Trophoblast cell (in vitro differentiated cells and primary cell): Measurements from ENCODE around the gene ACOT12.

ENCODE experiments used
- DNase-seq, 2 donors: peaks; one replicate each; pipeline ENCODE4 v3.0.0-alpha.2; 2016
- H2AFZ ChIP-seq: 2 replicates; pipeline ENCODE4 v1.6.1; 2013; ENCODE audit warnings: low read length, moderate library complexity, mild to moderate bottlenecking; ENCODE audit not compliant: insufficient read depth, poor library complexity
- H2AK5ac ChIP-seq: 2 replicates; pipeline ENCODE4 v1.6.1; 2013; ENCODE audit warnings: mild to moderate bottlenecking, low read length
- H2BK120ac ChIP-seq: 2 replicates; pipeline ENCODE4 v1.6.1; 2013; ENCODE audit warnings: low read length, mild to moderate bottlenecking, moderate library complexity; ENCODE audit not compliant: insufficient read depth, poor library complexity
- H2BK12ac ChIP-seq: 2 replicates; pipeline ENCODE4 v1.6.1; 2013; ENCODE audit warnings: mild to moderate bottlenecking, low read length, moderate library complexity
- H2BK5ac ChIP-seq: 2 replicates; pipeline ENCODE4 v1.6.1; 2013; ENCODE audit warnings: low read length, low read depth, moderate library complexity, mild to moderate bottlenecking; ENCODE audit not compliant: poor library complexity
- H3K14ac ChIP-seq: 2 replicates; pipeline ENCODE4 v1.6.1; 2013; ENCODE audit warnings: mild to moderate bottlenecking, low read length
- H3K18ac ChIP-seq: 2 replicates; pipeline ENCODE4 v1.6.1; 2013; ENCODE audit warnings: mild to moderate bottlenecking, low read length
- H3K23ac ChIP-seq: 2 replicates; pipeline ENCODE4 v1.6.1; 2013; ENCODE audit warnings: low read length
- H3K27ac ChIP-seq: 2 replicates; pipeline ENCODE4 v1.5.1; 2013; ENCODE audit warnings: low read depth, mild to moderate bottlenecking, inconsistent platforms, low read length, moderate library complexity
- H3K27me3 ChIP-seq: 2 replicates; pipeline ENCODE4 v1.6.1; 2013; ENCODE audit warnings: inconsistent platforms, mild to moderate bottlenecking, low read length, moderate library complexity; ENCODE audit not compliant: insufficient read depth
- H3K36me3 ChIP-seq, 2 experiments: 1 replicate in 1 of 2; 2 replicates in 1 of 2; pipeline ENCODE4 v1.6.1; 2013; ENCODE audit warnings: low read length in 2 of 2, mild to moderate bottlenecking in 2 of 2, moderate library complexity in 1 of 2; ENCODE audit not compliant: insufficient read depth in 2 of 2, control insufficient read depth in 1 of 2
- H3K4ac ChIP-seq: 2 replicates; pipeline ENCODE4 v1.6.1; 2013; ENCODE audit warnings: low read depth, mild to moderate bottlenecking, low read length, moderate library complexity
- H3K4me1 ChIP-seq, 2 experiments: 1 replicate in 1 of 2; 2 replicates in 1 of 2; pipeline ENCODE4 v1.6.1; 2013; ENCODE audit warnings: low read length in 2 of 2, mild to moderate bottlenecking in 2 of 2, moderate library complexity in 1 of 2; ENCODE audit not compliant: insufficient read depth in 2 of 2, control insufficient read depth in 1 of 2
- H3K4me2 ChIP-seq: 2 replicates; pipeline ENCODE4 v1.6.1; 2013; ENCODE audit warnings: inconsistent platforms, mild to moderate bottlenecking, low read length, moderate library complexity
- H3K4me3 ChIP-seq: 2 replicates; pipeline ENCODE4 v1.5.1; 2013; ENCODE audit warnings: mild to moderate bottlenecking, low read depth, low read length, inconsistent platforms
- H3K79me1 ChIP-seq: one replicate; pipeline ENCODE4 v1.6.1; 2013; ENCODE audit warnings: low read length
- H3K79me2 ChIP-seq: 2 replicates; pipeline ENCODE4 v1.6.1; 2013; ENCODE audit warnings: low read length, mild to moderate bottlenecking; ENCODE audit not compliant: control insufficient read depth, insufficient read depth, poor library complexity
- H3K9ac ChIP-seq: 2 replicates; pipeline ENCODE4 v1.6.1; 2013; ENCODE audit warnings: mild to moderate bottlenecking, low read length
- H3K9me3 ChIP-seq: 2 replicates; pipeline ENCODE4 v1.6.1; 2013; ENCODE audit warnings: low read depth, mild to moderate bottlenecking, control low read depth, inconsistent platforms, low read length; ENCODE audit not compliant: insufficient read depth
- H4K12ac ChIP-seq: 2 replicates; pipeline ENCODE4 v1.6.1; 2013; ENCODE audit warnings: low read depth, mild to moderate bottlenecking, low read length, moderate library complexity
- H4K8ac ChIP-seq: 2 replicates; pipeline ENCODE4 v1.6.1; 2013; ENCODE audit warnings: low read depth, mild to moderate bottlenecking, low read length, moderate library complexity
- H4K91ac ChIP-seq: one replicate; pipeline ENCODE4 v1.6.1; 2013; ENCODE audit warnings: low read depth, mild to moderate bottlenecking, low read length, moderate library complexity
- WGBS: extraction: QIAGEN DNeasy Blood & Tissue Kit; methylation state at CpG from one replicate; pipeline ENCODE4 v1.1.7; 2013; ENCODE audit warnings: missing lambda C conversion rate; ENCODE audit not compliant: insufficient read length, insufficient coverage; ENCODE audit errors: extremely low coverage; 5-methylcytosine and 5-hydroxymethylcytosine counted together

The ACOT12 gene

GRCh38 chr5:81315830-81316229 is 78.1 kb downstream of the ACOT12 start:
- Histone ChIP-seq H4K91ac (no peak overlapping the region), H2BK12ac (no peak overlapping the region), H3K9me3 (no peaks in the 10 kb centered on the region), H3K79me2 (no peaks in the 10 kb centered on the region), H3K4me2 (no peak overlapping the region), H2AK5ac (no peak overlapping the region), H2BK5ac (no peak overlapping the region), H2BK120ac (no peak overlapping the region), H3K14ac (no peak overlapping the region), H3K9ac (no peak overlapping the region), H3K79me1 (no peaks in the 10 kb centered on the region), H3K4me3 (no peak overlapping the region), H2AFZ (no peak overlapping the region), H3K23ac (no peak overlapping the region), H3K18ac (no peak overlapping the region), H3K27me3 (no peaks in the 10 kb centered on the region), H3K36me3 (peaks cover 2 to 5% of the 10 kb centered on the region in 2 experiments), H4K12ac (no peak overlapping the region), H3K4me1 (no peaks in the 10 kb centered on the region), H3K4ac (no peak overlapping the region), H3K27ac (no peak overlapping the region), H4K8ac (no peak overlapping the region)
- WGBS: no CpG with 5 or more reads among the region's 4 CpGs
- DNase-seq: no peak

DNA sequence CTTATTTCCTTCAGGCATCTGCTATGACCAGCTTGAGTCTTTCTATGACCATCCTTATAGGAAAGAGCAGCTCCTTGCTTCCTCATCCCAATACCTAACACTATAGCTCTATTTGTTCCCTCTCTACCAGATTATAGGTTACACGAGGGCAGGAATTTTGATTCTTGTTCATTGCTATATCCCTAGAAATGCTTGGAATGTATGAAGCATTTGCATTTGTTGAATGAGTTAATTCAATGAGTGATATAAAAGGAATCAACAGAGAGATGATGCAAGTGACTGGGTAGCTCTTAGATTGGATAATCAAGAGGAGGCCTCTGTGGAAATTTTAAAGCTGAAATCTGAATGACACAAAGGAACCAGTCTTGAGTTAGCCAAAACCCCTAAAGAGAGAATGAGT is 78.6 kb downstream of the ACOT12 start:
- no peak for DNase-seq
- H3K27me3 ChIP-seq: no peaks in the 10 kb centered on the region
- H3K27ac ChIP-seq: no peak overlapping the region
- no peak overlapping the region for H2BK12ac ChIP-seq
- H3K4me1 ChIP-seq: no peaks in the 10 kb centered on the region
- no peak overlapping the region for H3K4me3 ChIP-seq
- H3K4me2 ChIP-seq: no peak overlapping the region
- peaks cover 2 to 7% of the 10 kb centered on the region in 2 experiments for H3K36me3 ChIP-seq
- no peak overlapping the region for H2BK120ac ChIP-seq
- no peak overlapping the region for H3K4ac ChIP-seq
- H2BK5ac ChIP-seq: no peak overlapping the region
- H4K91ac ChIP-seq: no peak overlapping the region
- no peak overlapping the region for H3K23ac ChIP-seq
- no peak overlapping the region for H4K8ac ChIP-seq
- H2AK5ac ChIP-seq: no peak overlapping the region
- H3K18ac ChIP-seq: no peak overlapping the region
- H3K79me2 ChIP-seq: no peaks in the 10 kb centered on the region
- H3K14ac ChIP-seq: no peak overlapping the region
- no CpG with 5 or more reads among the region's 1 CpG for WGBS
- no peak overlapping the region for H3K9ac ChIP-seq
- H3K9me3 ChIP-seq: no peaks in the 10 kb centered on the region
- H2AFZ ChIP-seq: no peak overlapping the region
- H3K79me1 ChIP-seq: no peaks in the 10 kb centered on the region
- H4K12ac ChIP-seq: no peak overlapping the region

- Histone ChIP-seq H3K18ac (no peak overlapping the region), H4K12ac (no peak overlapping the region), H3K9me3 (no peaks in the 10 kb centered on the region), H3K9ac (no peak overlapping the region), H4K91ac (no peak overlapping the region), H3K14ac (no peak overlapping the region), H3K27me3 (no peaks in the 10 kb centered on the region), H3K79me1 (no peaks in the 10 kb centered on the region), H3K4me1 (no peaks in the 10 kb centered on the region), H2BK5ac (no peak overlapping the region), H3K4me3 (no peak overlapping the region), H3K4me2 (no peak overlapping the region), H2AFZ (no peak overlapping the region), H2BK12ac (no peak overlapping the region), H4K8ac (no peak overlapping the region), H3K4ac (no peak overlapping the region), H2AK5ac (no peak overlapping the region), H3K27ac (no peak overlapping the region), H3K79me2 (no peaks in the 10 kb centered on the region), H2BK120ac (no peak overlapping the region), H3K36me3 (peaks cover 3 to 7% of the 10 kb centered on the region in 2 experiments), H3K23ac (no peak overlapping the region)
- no CpG with 5 or more reads among the region's 3 CpGs for WGBS
- no peak for DNase-seq
These were observed 79.4 kb downstream of the ACOT12 start for GRCh38 chr5:81314581-81314980.

- H3K79me1 ChIP-seq: no peaks in the 10 kb centered on the region
- H3K27ac ChIP-seq: no peak overlapping the region
- H3K4me1 ChIP-seq: no peaks in the 10 kb centered on the region
- H2BK12ac ChIP-seq: no peak overlapping the region
- no peak overlapping the region for H4K8ac ChIP-seq
- no peak overlapping the region for H2BK120ac ChIP-seq
- H3K36me3 ChIP-seq: peaks cover 4 to 9% of the 10 kb centered on the region in 2 experiments
- H2AFZ ChIP-seq: no peak overlapping the region
- H4K91ac ChIP-seq: no peak overlapping the region
- WGBS: no CpG with 5 or more reads among the region's 3 CpGs
- H2AK5ac ChIP-seq: no peak overlapping the region
- H3K4ac ChIP-seq: no peak overlapping the region
- H3K4me3 ChIP-seq: no peak overlapping the region
- no peak overlapping the region for H3K14ac ChIP-seq
- H3K79me2 ChIP-seq: no peaks in the 10 kb centered on the region
- H2BK5ac ChIP-seq: no peak overlapping the region
- no peak overlapping the region for H3K9ac ChIP-seq
- no peak overlapping the region for H4K12ac ChIP-seq
- H3K9me3 ChIP-seq: no peaks in the 10 kb centered on the region
- no peaks in the 10 kb centered on the region for H3K27me3 ChIP-seq
- H3K18ac ChIP-seq: no peak overlapping the region
- no peak overlapping the region for H3K23ac ChIP-seq
- H3K4me2 ChIP-seq: no peak overlapping the region
- no peak for DNase-seq
These were observed 80.2 kb downstream of the ACOT12 start for GRCh38 chr5:81313686-81314085.
